ENCODE measurements around the gene KDM5A. TPM values are rescaled to one million over a fixed set of nuclear protein-coding genes. Genes with fewer than 3 reads are reported as not detected.

KDM5A gene
- polyA plus RNA-seq, 1 donor from 2014 or later, result 11.2 TPM

DNA sequence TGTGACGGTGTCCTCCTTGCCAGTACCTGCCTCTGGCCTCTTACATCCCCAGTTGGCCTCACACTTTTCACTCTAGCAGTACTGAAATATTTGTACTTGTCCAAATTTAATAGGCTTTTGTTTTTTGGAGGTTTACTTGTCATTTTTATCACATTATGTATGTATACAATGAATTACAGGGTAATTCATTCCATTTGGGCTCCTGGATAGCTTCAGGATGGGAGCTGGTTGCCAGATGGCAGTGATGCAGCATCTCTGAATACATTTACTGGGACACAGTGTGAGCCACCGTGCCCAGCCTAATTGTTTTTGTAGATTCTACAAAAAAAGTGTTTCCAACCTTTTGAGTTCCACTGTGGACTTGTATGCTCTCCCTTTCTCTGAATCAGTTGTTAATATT lies 25.7 kb upstream of the KDM5A start:
- TF ChIP-seq, protein P1, sequence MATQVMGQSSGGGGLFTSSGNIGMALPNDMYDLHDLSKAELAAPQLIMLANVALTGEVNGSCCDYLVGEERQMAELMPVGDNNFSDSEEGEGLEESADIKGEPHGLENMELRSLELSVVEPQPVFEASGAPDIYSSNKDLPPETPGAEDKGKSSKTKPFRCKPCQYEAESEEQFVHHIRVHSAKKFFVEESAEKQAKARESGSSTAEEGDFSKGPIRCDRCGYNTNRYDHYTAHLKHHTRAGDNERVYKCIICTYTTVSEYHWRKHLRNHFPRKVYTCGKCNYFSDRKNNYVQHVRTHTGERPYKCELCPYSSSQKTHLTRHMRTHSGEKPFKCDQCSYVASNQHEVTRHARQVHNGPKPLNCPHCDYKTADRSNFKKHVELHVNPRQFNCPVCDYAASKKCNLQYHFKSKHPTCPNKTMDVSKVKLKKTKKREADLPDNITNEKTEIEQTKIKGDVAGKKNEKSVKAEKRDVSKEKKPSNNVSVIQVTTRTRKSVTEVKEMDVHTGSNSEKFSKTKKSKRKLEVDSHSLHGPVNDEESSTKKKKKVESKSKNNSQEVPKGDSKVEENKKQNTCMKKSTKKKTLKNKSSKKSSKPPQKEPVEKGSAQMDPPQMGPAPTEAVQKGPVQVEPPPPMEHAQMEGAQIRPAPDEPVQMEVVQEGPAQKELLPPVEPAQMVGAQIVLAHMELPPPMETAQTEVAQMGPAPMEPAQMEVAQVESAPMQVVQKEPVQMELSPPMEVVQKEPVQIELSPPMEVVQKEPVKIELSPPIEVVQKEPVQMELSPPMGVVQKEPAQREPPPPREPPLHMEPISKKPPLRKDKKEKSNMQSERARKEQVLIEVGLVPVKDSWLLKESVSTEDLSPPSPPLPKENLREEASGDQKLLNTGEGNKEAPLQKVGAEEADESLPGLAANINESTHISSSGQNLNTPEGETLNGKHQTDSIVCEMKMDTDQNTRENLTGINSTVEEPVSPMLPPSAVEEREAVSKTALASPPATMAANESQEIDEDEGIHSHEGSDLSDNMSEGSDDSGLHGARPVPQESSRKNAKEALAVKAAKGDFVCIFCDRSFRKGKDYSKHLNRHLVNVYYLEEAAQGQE (IDR thresholded peaks at IDR 0.05; ENCODE audit: borderline replicate concordance), result no peak
- TF ChIP-seq, protein P2, sequence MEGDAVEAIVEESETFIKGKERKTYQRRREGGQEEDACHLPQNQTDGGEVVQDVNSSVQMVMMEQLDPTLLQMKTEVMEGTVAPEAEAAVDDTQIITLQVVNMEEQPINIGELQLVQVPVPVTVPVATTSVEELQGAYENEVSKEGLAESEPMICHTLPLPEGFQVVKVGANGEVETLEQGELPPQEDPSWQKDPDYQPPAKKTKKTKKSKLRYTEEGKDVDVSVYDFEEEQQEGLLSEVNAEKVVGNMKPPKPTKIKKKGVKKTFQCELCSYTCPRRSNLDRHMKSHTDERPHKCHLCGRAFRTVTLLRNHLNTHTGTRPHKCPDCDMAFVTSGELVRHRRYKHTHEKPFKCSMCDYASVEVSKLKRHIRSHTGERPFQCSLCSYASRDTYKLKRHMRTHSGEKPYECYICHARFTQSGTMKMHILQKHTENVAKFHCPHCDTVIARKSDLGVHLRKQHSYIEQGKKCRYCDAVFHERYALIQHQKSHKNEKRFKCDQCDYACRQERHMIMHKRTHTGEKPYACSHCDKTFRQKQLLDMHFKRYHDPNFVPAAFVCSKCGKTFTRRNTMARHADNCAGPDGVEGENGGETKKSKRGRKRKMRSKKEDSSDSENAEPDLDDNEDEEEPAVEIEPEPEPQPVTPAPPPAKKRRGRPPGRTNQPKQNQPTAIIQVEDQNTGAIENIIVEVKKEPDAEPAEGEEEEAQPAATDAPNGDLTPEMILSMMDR (IDR thresholded peaks at IDR 0.05; ENCODE audit: poor library complexity, severe bottlenecking), result no peak
- no peak for TF ChIP-seq TAF1 (IDR thresholded peaks at IDR 0.05; ENCODE audit: low read depth)
- no peak for TF ChIP-seq EP300 (conservative IDR thresholded peaks at IDR 0.05; ENCODE audit: poor library complexity, severe bottlenecking)
- TF ChIP-seq EZH2 (IDR thresholded peaks at IDR 0.05; ENCODE audit: borderline replicate concordance, insufficient read depth, low read length, poor library complexity, severe bottlenecking), result no peak
- TF ChIP-seq POLR2AphosphoS5 (IDR thresholded peaks at IDR 0.05), result no peak
- TF ChIP-seq SMC3 (conservative IDR thresholded peaks at IDR 0.05; ENCODE audit: poor library complexity), result no peak
- no peak for TF ChIP-seq RAD21 (conservative IDR thresholded peaks at IDR 0.05)
- TF ChIP-seq MXI1 (conservative IDR thresholded peaks at IDR 0.05; ENCODE audit: poor library complexity, severe bottlenecking), result no peak
- no peak overlapping the region for H3K27ac ChIP-seq (ENCODE audit: low read length)
- H3K9me2 ChIP-seq (ENCODE audit: insufficient read depth, low read length), result no peaks in the 10 kb centered on the region
- no peak overlapping the region for H2AFZ ChIP-seq (ENCODE audit: low read depth, low read length)
- H3F3A ChIP-seq (ENCODE audit: insufficient read depth, low read length, poor library complexity, severe bottlenecking), result no peaks in the 10 kb centered on the region
- no peak overlapping the region for H3K4me2 ChIP-seq (ENCODE audit: low read length)
- H3K9me3 ChIP-seq (ENCODE audit: low read length), result no peaks in the 10 kb centered on the region
- H4K20me1 ChIP-seq (ENCODE audit: insufficient read depth), result no peaks in the 10 kb centered on the region
- no peaks in the 10 kb centered on the region for H3K79me2 ChIP-seq (replicated peaks; ENCODE audit: insufficient read depth, low read length)
- no peak overlapping the region for H3K4me3 ChIP-seq (ENCODE audit: low read length)
- H3K9ac ChIP-seq (ENCODE audit: low read length), result no peak overlapping the region
- no peaks in the 10 kb centered on the region for H3K27me3 ChIP-seq (ENCODE audit: insufficient read depth, low read depth, low read length)
- H3K36me3 ChIP-seq (ENCODE audit: insufficient read depth, low read length), result no peaks in the 10 kb centered on the region

- Histone ChIP-seq H3K27ac (ENCODE audit: low read length) (peak overlapping the region; percentile 53), H3K36me3 (ENCODE audit: insufficient read depth, low read length) (no peaks in the 10 kb centered on the region), H3K4me2 (ENCODE audit: low read length) (peak overlapping the region; percentile 66), H2AFZ (ENCODE audit: low read depth, low read length) (peak overlapping the region; percentile 80), H3K9me2 (ENCODE audit: insufficient read depth, low read length) (no peaks in the 10 kb centered on the region), H3K4me3 (ENCODE audit: low read length) (peak overlapping the region; percentile 75), H3K9me3 (ENCODE audit: low read length) (no peaks in the 10 kb centered on the region), H3K27me3 (ENCODE audit: insufficient read depth, low read depth, low read length) (no peaks in the 10 kb centered on the region), H3K79me2 (replicated peaks; ENCODE audit: insufficient read depth, low read length) (peaks cover 13% of the 10 kb centered on the region), H3K9ac (ENCODE audit: low read length) (peak overlapping the region; percentile 57), H3F3A (ENCODE audit: insufficient read depth, low read length, poor library complexity, severe bottlenecking) (no peaks in the 10 kb centered on the region), H4K20me1 (ENCODE audit: insufficient read depth) (no peaks in the 10 kb centered on the region)
- TF ChIP-seq TAF1 (IDR thresholded peaks at IDR 0.05; ENCODE audit: low read depth), result peak; percentile 31
- TF ChIP-seq RAD21 (conservative IDR thresholded peaks at IDR 0.05), result peak; percentile 31
- TF ChIP-seq, protein P1 (IDR thresholded peaks at IDR 0.05; ENCODE audit: borderline replicate concordance), result no peak
- no peak for TF ChIP-seq MXI1 (conservative IDR thresholded peaks at IDR 0.05; ENCODE audit: poor library complexity, severe bottlenecking)
- no peak for TF ChIP-seq POLR2AphosphoS5 (IDR thresholded peaks at IDR 0.05)
- peak; percentile 52 for TF ChIP-seq SMC3 (conservative IDR thresholded peaks at IDR 0.05; ENCODE audit: poor library complexity)
- no peak for TF ChIP-seq EP300 (conservative IDR thresholded peaks at IDR 0.05; ENCODE audit: poor library complexity, severe bottlenecking)
- TF ChIP-seq, protein P2 (IDR thresholded peaks at IDR 0.05; ENCODE audit: poor library complexity, severe bottlenecking), result peak; percentile 69
- TF ChIP-seq EZH2 (IDR thresholded peaks at IDR 0.05; ENCODE audit: borderline replicate concordance, insufficient read depth, low read length, poor library complexity, severe bottlenecking), result no peak
Observed at GRCh38 chr12:402029-402389, 12.9 kb upstream of the KDM5A start.
